ENCODE data around the gene LAMTOR1.

GRCh38 chr11:72135891-72136683 lies 33.0 kb upstream of the LAMTOR1 start:
- no peak for TF ChIP-seq GATA2 (IDR thresholded peaks at IDR 0.05; ENCODE audit: low read depth, low read length)
- TF ChIP-seq GATA3 (IDR thresholded peaks at IDR 0.05; ENCODE audit: low read depth, low read length), result no peak

All from SH-SY5Y (cell line).